ENCODE data around the gene SPHK2.
"Not testable (repeated sequence)": the region's sequence is repeated elsewhere in the genome, so short reads cannot be mapped to it uniquely, and the experiment has no call there.

SPHK2 gene

GRCh38 chr19:48625891-48626327, 6.6 kb downstream of the SPHK2 start:
- DNase-seq: no peak

- no peak for DNase-seq
These were observed 8.0 kb downstream of the SPHK2 start for GRCh38 chr19:48627201-48627864.

GRCh38 chr19:48627865-48628314, 8.6 kb downstream of the SPHK2 start:
- no peak for DNase-seq

GRCh38 chr19:48628486-48629296, 9.4 kb downstream of the SPHK2 start:
- no peak for DNase-seq

- DNase-seq: no peak
These were observed 9.9 kb downstream of the SPHK2 start for GRCh38 chr19:48629297-48629598.

GRCh38 chr19:48629599-48630295, 10.4 kb downstream of the SPHK2 start:
- no peak for DNase-seq

- DNase-seq: no peak
These were observed 11.2 kb downstream of the SPHK2 start for GRCh38 chr19:48630296-48631063.

GRCh38 chr19:48631225-48631624, 11.9 kb downstream of the SPHK2 start:
- DNase-seq: no peak

GRCh38 chr19:48632286-48632685, 13.0 kb downstream of the SPHK2 start:
- DNase-seq: not testable (repeated sequence)

GRCh38 chr19:48632692-48633147, 13.4 kb downstream of the SPHK2 start:
- DNase-seq: no peak

- DNase-seq: no peak
These were observed 14.1 kb downstream of the SPHK2 start for GRCh38 chr19:48633148-48634035.

- DNase-seq: no peak
These were observed 14.7 kb downstream of the SPHK2 start for GRCh38 chr19:48634036-48634342.

- DNase-seq: peak; percentile 82 to 92
These were observed 15.3 kb downstream of the SPHK2 start for GRCh38 chr19:48634424-48635262.

GRCh38 chr19:48635263-48635965, 16.1 kb downstream of the SPHK2 start:
- DNase-seq: peak in 1 of 2 experiments; percentile 42

- no peak for DNase-seq
These were observed 16.9 kb downstream of the SPHK2 start for GRCh38 chr19:48635966-48636858.

GRCh38 chr19:48636859-48637448, 17.6 kb downstream of the SPHK2 start, which contains the start of gene DBP:
Gene DBP, minus strand, starts transcription at chr19:48637379. Its CDS starts 385 bp downstream, at chr19:48636994.
- DNase-seq: no peak

- DNase-seq: peak; percentile 88 to 95
These were observed 18.2 kb downstream of the SPHK2 start for GRCh38 chr19:48637449-48637947.
